Cardiac fibroblast (primary cell): ENCODE results near the gene RPL4.
"Not testable (repeated sequence)": the region's sequence is repeated elsewhere in the genome, so short reads cannot be mapped to it uniquely, and the experiment has no call there.

Experiments
- DNase-seq, 2 donors: peaks; one replicate each; pipeline versions ENCODE4 v3.0.0 to v3.0.0-alpha.2; 2010; ENCODE audit warnings: low read depth in 2 of 2
- H3K4me3 ChIP-seq, 2 donors: replicated peaks in 1 of 2; 1 replicate in 1 of 2; 2 replicates in 1 of 2; pipeline ENCODE4 v1.5.1; 2011; ENCODE audit warnings: low read depth in 2 of 2, low read length in 2 of 2, mild to moderate bottlenecking in 2 of 2, moderate library complexity in 1 of 2
- TF ChIP-seq, protein P1 (sequence below): IDR thresholded peaks from one replicate; pipeline ENCODE4 v1.5.1; 2011; ENCODE audit warnings: low read depth, mild to moderate bottlenecking, low read length, inconsistent platforms

RPL4 gene

DNA sequence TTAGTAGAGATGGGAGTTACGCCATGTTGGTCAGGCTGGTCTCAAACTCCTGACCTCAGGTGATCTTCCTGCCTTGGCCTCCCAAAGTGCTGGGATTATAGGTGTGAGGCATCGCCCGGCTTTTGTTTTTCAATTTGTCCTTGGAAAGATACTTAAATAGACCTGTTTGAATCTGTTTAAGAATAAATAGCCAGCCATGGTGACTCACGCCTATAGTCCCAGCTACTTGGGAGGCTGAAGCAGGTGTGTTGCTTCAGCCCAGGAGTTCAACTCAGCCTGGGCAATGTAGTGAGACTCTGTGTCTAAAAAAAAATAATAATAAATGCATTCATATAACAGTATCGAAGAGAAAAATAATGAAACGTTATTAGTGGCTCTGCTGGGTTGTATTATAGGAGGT, 24.4 kb downstream of the RPL4 start:
- H3K4me3 ChIP-seq = no peak overlapping the region
- TF ChIP-seq, protein P1, sequence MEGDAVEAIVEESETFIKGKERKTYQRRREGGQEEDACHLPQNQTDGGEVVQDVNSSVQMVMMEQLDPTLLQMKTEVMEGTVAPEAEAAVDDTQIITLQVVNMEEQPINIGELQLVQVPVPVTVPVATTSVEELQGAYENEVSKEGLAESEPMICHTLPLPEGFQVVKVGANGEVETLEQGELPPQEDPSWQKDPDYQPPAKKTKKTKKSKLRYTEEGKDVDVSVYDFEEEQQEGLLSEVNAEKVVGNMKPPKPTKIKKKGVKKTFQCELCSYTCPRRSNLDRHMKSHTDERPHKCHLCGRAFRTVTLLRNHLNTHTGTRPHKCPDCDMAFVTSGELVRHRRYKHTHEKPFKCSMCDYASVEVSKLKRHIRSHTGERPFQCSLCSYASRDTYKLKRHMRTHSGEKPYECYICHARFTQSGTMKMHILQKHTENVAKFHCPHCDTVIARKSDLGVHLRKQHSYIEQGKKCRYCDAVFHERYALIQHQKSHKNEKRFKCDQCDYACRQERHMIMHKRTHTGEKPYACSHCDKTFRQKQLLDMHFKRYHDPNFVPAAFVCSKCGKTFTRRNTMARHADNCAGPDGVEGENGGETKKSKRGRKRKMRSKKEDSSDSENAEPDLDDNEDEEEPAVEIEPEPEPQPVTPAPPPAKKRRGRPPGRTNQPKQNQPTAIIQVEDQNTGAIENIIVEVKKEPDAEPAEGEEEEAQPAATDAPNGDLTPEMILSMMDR = no peak
- no peak for DNase-seq

DNA sequence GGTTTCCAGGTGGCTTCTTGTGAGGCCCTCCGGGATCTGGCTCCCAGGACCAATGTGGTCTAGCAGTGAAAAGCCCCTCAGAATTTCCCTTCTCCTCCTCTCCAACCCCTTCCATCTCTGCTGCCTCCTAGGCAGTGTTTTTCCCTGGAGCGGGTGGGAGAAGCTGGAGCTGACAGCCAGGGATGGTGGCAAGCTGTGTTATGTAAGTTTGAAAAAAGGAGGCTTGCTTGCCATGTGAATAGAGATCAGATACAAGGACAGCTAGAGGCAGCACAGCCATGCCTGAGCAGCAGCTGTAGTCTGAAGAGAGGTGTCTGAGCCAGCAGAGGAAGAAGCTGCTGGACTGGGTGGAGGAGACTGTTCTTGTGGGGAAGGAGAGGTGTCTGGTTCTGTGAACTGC, 27.6 kb downstream of the RPL4 start:
- no peak overlapping the region for H3K4me3 ChIP-seq
- TF ChIP-seq, protein P1 = no peak

GRCh38 chr15:66476535-66476934, 28.1 kb downstream of the RPL4 start:
- TF ChIP-seq, protein P1 = no peak
- H3K4me3 ChIP-seq = no peak overlapping the region
- no peak for DNase-seq

More for the DNA sequence above, 27.6 kb downstream of the RPL4 start:
- DNase-seq = no peak

DNA sequence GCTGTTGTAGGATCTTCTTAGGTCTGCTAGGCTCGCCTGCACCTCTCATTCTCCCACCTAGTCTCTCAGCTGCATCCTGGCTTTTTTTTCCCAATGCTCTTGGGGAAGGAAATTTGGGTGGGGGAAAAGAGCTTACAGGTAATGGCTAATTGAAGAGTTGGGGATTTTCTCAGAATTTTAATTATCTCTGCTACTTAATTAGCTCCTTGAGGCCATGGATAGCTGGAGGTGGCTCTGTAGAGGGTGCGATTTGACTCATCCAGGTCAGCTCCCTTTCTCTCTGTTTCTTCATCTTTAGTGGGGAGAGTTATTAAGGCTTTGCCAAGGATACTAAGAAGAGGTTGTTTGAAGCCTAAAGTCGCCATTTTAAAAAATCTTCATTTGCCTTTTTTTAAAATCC, 29.7 kb downstream of the RPL4 start:
- TF ChIP-seq, protein P1 = no peak
- no peak for DNase-seq
- no peak overlapping the region for H3K4me3 ChIP-seq

GRCh38 chr15:66474135-66474534, 30.5 kb downstream of the RPL4 start:
- TF ChIP-seq, protein P1 = no peak
- no peak for DNase-seq
- H3K4me3 ChIP-seq = no peak overlapping the region

GRCh38 chr15:66472176-66472999, 32.3 kb downstream of the RPL4 start:
- TF ChIP-seq, protein P1 = no peak
- no peak overlapping the region for H3K4me3 ChIP-seq
- DNase-seq = peak; percentile 30 to 54

GRCh38 chr15:66470825-66471224, 33.8 kb downstream of the RPL4 start:
- H3K4me3 ChIP-seq, DNase-seq: not testable (repeated sequence)

GRCh38 chr15:66467162-66468040, 37.3 kb downstream of the RPL4 start:
- not testable (repeated sequence) for DNase-seq, H3K4me3 ChIP-seq

GRCh38 chr15:66465294-66465693, 39.4 kb downstream of the RPL4 start:
- DNase-seq = not testable (repeated sequence)

More at GRCh38 chr15:66465294-66465693, 39.4 kb downstream of the RPL4 start:
- not testable (repeated sequence) for H3K4me3 ChIP-seq
